Fibroblast of upper back skin (primary cell): ENCODE measurements around the gene VASP.
A peak's percentile ranks its signal among the peaks of the same experiment; 100 is the strongest.

Experiments used
- DNase-seq: peaks from one replicate; pipeline ENCODE4 v3.0.0-alpha.2; 2013

The VASP gene

DNA sequence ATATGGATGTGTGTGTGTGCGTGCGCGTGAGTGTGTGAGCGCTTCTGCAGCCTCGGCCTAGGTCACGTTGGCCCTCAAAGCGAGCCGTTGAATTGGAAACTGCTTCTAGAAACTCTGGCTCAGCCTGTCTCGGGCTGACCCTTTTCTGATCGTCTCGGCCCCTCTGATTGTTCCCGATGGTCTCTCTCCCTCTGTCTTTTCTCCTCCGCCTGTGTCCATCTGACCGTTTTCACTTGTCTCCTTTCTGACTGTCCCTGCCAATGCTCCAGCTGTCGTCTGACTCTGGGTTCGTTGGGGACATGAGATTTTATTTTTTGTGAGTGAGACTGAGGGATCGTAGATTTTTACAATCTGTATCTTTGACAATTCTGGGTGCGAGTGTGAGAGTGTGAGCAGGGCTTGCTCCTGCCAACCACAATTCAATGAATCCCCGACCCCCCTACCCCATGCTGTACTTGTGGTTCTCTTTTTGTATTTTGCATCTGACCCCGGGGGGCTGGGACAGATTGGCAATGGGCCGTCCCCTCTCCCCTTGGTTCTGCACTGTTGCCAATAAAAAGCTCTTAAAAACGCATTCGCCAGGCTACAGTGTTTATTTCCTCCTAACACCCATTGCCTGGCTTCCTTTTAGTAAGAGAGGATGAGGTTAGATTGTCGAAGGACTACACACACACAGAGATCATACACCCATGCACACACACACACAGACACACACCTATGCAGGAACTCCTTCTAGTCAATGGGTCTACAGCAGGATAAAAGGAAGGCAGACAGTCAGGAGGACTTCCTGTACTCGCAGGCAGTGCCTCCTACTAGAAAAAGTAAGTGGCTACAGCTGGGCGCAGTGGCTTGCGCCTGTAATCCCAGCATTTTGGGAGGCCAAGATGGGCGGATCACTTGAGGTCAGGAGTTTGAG, 32.4 kb upstream of the VASP start:
- no peak for DNase-seq

DNA sequence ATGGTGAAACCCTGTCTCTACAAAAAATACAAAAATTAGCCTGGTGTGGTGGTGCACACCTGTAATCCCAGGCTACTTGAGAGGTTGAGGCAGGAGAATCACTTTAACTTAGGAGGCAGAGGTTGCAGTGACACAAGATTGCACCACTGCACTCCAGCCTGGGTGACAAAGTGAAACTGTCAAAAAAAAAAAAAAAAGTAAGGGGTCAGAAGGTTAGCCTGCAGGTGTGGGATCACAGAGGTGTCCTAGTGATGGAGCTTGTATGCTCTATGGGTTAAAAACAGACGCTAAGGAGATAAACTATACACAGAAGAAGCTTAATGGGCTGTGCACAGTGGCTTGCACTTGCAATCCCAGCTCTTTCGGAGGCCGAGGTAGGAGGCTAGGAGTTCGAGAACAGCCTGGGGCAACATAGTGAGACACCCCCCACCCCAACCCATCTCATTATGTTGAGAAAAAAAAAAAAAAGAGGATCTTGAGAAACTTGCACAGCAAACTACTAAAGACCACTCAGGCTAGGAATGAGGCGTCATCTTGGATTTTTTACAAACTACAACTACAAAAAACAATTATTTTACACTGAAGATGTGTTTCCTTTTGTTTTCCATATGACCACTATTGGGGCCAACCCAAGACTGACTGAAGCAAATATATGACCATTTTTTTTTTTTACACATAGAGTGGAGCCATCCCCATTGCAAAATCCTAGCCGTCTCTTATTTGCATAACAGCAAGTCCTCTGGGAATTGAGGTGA, 31.6 kb upstream of the VASP start:
- no peak for DNase-seq

DNA sequence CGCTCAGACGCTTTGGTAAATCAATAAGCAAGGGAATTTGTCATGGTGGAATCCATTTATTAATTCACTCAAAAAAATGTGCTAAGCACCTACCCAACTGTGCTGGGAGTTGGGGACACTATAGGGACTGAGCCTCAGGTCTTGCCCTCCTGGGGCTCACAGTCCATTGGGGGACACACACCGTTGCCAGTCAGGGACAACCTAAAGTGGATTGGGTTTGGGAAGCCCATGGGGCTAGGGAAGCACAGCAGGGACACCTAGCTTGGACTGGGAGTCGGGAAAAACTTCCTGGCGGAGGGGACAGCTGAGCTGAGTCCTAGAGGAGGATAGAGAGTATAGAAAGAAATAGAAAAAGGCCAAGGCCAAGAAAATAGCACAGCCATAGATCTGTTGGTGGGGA, 31.0 kb upstream of the VASP start:
- no peak for DNase-seq

DNA sequence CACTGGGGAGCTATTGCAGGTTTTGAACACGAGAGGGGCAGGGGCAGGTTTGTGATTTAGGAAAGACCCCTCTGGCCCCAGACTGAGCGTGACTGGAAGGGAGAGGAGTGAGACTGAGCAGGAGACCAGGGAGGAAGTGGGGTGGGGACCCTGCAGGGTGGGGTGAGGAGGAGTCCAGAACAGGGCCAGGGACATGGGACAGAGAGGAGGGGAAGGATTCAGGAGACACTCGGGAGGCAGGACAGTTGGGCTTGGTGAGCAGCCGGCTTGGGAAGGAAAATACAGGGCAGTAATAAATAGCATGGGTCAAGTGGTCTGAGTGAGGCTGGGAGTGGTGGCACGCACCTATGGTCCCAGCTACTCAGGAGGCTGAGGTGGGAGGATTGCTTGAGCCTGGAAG, 30.1 kb upstream of the VASP start:
- no peak for DNase-seq

DNA sequence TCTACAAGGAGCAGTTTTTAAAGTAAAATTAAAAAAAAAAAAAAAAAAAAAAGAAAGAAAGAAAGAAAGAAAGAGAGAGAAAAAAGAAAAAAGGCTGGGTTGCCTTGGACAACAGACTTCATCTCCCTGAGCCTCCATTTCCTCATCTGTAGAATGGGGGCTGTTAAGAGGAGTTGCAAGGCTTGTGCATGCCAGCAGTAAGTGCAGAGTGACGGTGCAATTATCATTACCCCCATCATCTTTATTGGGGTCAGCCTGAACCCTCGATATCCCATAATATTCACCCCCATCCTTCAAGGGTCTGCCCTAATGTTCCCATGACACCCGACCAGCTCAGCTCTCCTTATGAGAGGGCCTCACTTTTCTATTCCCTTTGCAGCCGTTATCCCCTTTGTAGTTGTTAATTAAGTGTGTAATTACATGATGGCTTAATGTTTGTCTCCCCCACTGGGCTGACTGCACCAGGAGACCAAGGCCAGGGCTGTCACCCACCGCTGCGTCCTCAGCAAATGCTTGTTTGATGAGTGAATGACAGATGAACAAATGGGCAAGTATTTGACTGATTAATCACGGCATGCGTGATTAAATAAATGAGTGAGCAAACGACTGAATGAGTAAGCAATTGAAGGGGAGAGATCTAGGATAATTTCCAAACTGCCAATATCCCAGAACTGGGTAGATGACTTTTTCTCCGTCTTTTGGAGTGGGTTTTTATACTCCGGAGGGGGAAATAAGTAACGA, 29.4 kb upstream of the VASP start:
- DNase-seq: no peak

DNA sequence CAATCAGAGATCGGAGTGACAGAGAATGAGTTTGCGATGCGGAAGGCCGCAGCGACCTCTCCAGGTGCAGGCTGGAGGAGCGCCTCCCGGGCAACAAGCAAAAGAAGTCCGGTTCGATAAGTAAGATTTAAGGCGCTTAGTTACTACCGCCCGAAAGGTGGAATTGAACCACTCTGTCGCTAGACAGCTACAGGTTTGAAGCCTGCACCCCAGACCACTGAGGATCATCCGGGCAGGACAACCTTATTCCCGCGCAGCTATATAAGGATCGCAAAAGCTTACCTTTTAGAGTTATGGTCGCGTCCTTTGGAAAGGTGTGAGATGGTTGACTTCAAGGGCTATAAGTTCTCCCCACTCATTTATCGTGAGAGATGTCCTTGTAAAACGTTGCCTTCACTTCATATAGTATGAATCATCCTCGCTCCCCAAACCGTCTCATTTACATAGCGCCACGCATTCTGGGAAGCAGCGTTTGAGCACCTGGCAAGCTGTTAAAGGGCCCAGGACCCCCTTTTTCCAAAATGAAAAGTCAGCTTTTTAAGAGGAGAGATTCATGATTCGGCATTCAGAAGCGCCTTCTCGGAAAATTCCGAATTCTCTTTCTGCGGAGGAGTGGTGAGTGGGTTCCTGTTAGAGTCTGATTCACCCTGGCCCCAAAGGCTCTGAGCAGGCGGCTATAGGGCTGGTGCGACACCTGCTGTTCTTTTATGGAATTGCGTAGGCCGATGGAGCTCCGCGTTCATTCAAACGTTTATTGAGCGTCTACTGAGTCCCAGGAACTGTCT, 28.6 kb upstream of the VASP start:
- peak; percentile 96 for DNase-seq

DNA sequence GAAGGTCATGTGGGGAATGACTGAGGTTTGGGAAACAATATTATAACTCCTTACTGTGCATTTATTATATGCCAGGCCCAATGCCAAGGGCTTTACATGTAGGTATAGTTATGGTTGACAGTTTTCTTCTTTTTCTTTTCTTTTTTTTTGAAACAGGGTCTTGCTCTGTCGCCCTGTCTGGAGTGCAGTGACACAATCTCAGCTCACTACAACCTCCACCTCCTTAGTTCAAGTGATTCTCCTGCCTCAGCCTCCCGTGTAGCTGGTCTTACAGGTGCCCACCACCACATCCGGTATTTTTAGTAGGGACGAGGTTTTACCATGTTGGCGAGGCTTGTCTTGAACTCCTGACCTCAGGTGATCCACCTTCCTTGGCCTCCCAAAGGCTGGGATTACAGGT, 24.2 kb upstream of the VASP start:
- DNase-seq: no peak

DNA sequence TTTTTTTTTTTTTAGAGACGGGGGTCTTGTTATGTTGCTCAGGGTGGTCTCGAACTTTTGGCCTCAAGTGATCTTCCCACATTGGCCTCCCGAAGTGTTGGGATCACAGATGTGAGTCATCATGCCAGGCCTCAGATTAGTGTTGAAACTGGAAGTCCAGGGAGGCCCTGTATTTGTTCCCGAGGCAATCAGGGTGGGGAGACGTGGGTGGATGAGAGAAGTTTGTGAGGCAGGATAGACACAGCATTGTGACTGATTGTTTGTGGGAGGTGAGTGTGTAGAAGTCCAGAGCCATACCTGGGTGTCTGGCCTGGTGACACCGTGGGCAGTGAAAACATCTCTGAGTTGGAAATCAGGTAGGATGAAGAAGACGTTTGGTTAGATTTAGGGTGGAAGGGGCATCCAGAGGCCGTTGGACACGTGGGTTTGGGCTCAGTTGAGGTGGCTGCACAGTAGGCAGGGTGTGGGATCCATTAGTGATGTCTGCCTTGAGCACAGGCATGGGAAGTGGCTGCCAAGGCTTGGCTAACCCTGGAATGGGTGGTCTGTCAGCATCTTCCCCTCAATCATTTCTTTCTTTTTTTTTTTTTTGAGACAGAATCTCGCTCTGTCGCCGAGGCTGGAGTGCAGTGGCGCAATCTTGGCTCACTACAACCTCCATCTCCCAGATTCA, 22.9 kb upstream of the VASP start:
- DNase-seq: no peak

DNA sequence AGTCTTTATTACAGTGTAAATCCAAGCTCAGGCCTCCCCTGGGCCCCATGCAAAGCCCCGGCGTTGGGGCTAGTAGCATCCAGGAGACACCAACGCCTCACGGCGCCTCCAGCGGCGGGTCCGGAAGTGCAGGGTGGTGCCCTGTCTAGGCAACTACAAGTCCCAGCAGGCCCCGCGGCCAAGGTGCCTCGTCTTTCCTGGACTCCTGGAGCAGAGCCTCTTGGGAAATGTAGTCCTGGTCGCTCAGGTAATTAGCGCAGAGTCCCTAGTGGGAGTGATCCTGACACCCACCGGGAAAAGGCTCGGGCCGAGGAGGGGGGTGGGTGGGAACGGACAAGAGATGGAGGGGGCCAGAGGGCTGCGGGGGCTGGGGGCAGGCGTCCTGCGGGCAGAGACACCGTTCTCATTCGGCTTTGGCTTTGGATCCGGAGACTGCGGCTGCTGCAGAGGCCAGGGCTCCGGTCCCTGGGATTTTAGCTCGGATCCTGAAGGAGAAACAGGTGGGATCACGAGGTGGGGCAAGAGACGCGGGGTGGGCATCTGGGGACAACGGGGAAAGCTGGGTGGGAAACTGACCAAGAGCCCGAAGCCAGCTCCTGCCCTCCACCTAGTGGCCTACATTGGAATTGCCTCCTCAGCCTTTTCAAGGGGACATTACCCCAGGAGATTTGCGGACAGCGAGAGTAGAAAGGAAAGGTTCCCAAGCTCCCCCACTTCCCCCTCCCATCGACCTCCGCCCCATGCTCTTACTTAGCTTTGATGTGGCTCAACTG, 21.8 kb upstream of the VASP start:
- DNase-seq: peak; percentile 96

DNA sequence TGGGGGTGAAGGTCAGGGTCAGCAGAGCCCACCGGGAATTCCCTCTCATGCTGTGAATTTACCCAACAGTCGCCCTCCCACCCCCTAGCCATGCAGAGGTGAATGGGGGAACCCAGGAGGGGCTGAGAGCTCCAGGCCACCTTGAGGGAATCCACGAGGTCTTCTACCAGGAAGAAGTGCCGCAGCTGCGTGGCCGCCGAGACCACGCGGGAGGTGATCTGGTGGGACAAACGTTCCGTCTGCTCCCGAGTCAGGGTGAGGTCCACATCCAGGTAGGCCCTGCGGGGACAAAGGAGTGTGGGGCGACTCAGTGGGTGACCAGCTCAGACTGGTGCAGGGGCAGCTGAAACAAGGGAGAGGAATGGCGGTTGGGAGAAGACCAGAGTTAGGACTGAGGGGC, 18.6 kb upstream of the VASP start:
- no peak for DNase-seq

DNA sequence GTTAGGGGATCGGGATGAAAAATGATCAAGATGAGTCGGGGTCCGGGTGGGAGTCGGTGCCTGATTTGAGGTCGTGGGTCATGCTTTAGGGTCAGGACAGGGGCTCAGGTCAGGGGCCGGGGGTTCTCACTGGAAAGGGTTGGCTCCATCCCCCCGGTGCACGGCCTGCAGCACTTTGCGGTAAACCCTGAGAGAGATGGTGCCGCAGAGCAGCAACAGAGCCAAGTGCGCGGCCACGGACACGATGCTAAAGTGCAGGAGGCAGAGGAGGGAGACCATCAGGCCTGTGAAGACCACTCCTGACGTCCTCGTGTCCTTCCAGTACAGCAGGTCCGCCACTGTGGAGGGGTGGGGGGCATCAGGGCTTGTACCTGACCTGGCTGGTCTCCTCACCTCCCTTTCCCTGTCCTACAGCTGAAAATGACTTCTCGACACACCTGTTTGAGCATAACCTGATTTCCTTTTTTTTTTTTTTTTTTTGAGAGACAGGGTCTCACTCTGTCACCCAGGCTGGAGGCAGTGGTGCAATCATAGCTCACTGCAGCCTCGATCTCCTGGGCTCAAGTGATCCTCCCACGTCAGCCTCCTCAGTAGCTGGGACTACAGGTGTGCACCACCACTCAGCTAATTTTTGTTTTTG, 17.9 kb upstream of the VASP start:
- no peak for DNase-seq

DNA sequence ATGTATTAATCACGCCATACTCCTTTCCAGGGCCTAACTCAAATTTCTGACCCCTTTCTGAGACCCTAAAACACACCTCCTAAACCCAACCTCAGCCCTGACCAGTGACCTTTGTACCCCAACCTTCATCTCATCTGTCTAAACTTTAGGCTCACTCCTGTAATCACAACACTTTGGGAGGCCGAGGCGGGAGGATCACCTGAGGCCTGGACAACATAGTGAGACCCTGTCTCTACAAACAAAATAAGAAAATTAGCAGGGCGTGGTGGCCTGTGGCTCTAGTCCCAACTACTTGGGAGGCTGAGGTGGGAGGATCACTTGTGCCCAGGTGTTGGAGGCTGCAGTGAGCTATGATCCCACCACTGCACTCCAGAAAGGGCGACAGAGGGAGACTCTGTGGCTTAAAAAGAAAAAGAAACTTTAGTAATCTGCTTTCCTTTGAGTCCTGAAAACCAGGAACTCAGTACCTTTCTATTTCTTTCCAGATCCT, 15.1 kb upstream of the VASP start:
- no peak for DNase-seq

DNA sequence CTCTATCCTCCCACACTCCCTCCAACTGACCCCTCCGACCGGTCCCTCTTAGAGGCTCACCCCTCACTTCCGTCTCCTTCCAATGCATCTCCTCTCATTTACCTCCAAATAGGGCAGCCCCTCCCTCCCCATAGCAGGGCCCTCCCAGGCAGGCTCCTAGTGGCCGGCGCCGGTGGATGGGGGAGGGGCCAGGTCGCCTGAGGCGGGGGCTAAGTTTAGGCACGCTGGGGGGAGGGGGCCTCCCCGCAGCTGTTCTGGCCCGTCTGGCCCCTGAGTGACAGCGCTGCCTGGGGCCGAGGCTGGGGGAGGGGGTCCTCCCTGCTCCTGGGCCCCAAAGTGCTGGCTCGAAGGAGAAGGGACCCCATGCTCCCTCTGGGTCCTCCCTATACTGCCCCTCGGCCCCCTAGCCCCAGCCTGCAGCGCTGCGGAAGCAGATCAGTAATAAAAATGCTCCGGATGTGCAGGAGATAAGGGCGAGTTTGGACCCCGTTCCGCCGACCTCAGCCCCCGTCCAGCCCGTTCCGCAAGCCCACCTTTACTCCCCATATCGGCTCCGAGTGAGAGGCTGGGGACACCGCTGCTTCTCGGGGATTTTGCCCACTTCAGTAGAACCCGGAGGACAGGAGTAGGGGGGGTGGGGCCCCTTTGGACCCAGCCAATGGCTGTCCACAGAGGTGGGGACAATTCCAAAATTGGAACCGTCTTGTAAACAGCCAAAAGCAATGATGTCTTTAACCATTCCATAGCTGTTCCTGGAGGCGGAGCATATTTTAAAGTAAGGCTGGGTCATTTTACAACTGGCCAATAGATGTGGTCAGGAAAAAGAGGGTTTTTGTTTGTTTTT, 14.4 kb upstream of the VASP start:
- DNase-seq: peak; percentile 51

DNA sequence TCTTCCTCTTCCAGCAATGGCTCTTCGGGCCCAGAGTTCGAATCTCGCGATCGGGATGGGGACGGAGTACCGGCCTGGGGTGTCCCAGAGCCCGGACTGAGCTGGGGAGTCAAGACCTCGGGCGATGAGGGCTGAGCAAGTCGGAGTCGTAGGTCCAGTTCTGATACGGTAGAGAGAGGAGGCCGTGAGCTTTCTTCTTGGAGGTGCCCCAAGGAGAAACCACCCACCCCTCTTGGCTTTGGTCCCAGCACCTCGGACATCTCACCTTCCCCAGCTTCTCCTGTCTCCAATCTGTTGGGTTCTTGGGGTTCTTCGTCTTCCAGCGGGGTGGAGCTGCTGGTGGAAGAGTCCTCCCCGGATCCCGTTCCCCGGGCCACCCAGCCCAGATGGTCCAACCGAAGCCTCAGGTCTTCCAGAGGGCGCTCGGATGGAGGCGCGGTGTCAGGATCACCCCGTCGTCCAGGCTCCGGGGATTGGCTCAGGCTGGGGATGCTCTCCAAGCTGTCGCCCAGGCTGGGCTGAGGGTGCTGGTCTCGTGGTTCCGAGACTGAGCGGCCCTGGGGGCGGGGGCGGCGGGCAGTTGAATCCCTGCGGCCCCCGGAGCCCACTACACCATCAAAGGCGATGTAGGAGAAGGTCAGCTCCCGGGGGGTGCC, 12.9 kb upstream of the VASP start:
- no peak for DNase-seq

DNA sequence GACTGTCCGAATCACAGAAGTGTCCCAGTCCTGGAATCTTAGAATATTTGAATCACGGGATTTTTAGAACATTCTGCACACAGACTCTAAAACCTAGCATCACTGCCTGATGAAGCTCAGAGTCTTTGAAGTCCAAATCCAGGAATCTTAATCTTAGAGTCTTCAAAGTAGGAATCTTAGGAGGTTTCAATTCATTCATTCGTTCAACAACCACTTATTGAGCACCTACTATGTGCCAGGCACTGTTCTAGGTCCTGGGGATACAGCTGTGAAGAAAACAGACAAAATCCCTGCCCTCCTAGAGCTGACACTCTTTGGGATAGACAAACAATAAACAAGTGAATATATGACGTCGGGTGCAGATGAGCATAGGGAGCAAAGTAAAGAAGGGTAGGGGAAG, 12.1 kb upstream of the VASP start:
- no peak for DNase-seq

DNA sequence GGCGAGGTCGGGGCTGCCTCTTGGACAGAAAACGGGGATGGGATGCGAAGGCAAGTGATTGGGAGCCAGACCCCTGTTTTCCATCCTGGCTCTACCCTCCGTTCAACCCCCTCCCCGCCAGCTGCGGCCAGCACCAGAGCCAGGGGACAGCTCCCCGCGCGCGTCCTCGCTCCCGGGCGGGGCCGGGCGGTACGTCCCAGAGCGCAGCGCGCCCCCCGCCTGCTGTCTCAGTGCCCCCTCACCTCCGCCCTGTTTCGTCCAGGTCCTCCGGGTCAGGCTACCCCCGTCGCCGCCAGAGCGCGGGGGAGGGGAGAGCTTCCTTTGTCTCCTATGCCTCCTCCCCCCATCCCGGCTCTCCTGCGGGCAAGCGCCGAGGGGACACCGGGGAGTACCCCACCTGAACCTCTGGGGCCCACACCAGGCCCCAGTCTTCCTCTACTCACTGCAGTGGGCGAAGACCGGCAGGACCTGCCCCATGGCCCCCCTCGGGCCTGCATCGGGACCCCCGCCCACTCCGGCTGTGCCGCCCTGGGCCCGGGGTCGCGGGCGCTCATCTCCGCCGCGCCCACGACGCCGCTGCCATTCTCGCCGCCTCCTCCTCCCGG, 10.8 kb upstream of the VASP start:
- DNase-seq: no peak

DNA sequence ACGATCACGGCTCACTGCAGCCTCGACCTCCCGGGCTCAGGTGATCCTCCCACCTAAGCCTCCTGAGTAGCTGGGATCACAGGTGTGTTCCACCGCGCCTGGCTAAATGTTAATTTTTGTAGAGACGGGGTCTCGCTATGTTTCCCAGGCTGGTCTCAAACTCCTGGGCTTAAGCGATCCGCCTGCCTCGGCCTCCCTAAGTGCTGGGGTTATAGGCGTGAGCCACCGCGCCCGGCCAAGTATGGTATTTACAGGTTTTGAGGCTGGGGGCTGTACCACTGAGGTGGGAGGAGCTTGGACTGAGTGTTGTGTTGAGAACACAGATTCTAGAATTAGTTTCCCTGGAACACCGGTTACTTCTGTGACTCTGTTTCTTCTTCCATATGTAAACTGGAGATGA, 9.5 kb upstream of the VASP start:
- DNase-seq: no peak

DNA sequence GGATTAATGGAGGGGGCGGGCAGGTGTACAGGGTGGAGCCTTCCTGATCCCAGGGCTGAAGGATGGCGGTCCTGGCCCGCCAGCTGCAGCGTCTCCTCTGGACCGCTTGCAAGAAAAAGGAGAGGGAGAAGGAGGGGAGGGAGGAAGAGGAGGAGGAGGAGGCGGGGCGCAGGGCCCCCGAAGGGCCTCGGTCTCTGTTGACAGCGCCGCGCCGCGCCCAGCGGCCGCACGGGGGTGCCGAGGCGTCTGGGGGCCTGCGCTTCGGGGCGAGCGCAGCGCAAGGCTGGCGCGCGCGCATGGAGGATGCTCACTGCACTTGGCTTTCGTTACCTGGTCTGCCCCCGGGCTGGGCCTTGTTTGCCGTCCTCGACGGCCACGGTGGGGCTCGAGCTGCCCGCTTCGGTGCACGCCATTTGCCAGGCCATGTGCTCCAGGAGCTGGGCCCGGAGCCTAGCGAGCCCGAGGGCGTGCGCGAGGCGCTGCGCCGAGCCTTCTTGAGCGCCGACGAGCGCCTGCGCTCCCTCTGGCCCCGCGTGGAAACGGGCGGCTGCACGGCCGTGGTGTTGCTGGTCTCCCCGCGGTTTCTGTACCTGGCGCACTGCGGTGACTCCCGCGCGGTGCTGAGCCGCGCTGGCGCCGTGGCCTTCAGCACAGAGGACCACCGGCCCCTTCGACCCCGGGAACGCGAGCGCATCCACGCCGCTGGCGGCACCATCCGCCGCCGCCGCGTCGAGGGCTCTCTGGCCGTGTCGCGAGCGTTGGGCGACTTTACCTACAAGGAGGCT, 8.7 kb upstream of the VASP start, which contains the start of gene PPM1N:
Gene PPM1N (plus strand): TSS at position 33 of the 785 bp plus-strand sequence. CDS start 30 bp downstream, at position 63.
- DNase-seq: no peak
